DOHH2 (cell line): ENCODE data around the gene HSPG2.

Source experiments
- H3F3A ChIP-seq: fragments of 200-600 bp; sonication (generic), shearing (Covaris generic); 2 replicates; pipeline ENCODE4 v1.6.0; 2016; ENCODE audit warnings: antibody characterized with exemption, mild to moderate bottlenecking; ENCODE audit not compliant: control insufficient read depth, insufficient read depth
- H3K27ac ChIP-seq: fragments of 200-600 bp; sonication (generic); 2 replicates; pipeline ENCODE4 v1.5.1; 2014; ENCODE audit warnings: low read depth, mild to moderate bottlenecking, low read length, moderate library complexity
- H3K27me3 ChIP-seq: fragments of 200-600 bp; sonication (generic); 2 replicates; pipeline ENCODE4 v1.6.1; 2014; ENCODE audit warnings: mild to moderate bottlenecking, low read length, mixed read lengths; ENCODE audit not compliant: control insufficient read depth
- H3K36me3 ChIP-seq: fragments of 200-600 bp; sonication (generic); 2 replicates; pipeline ENCODE4 v1.6.1; 2014; ENCODE audit warnings: mild to moderate bottlenecking, low read length, moderate library complexity, mixed read lengths; ENCODE audit not compliant: control insufficient read depth
- H3K4me1 ChIP-seq: fragments of 200-600 bp; sonication (generic); 2 replicates; pipeline ENCODE4 v1.6.1; 2014; ENCODE audit warnings: mild to moderate bottlenecking, low read length, mixed read lengths; ENCODE audit not compliant: control insufficient read depth
- H3K4me2 ChIP-seq: fragments of 200-600 bp; sonication (generic); 2 replicates; pipeline ENCODE4 v1.6.0; 2014; ENCODE audit warnings: mild to moderate bottlenecking, low read length, moderate library complexity
- H3K4me3 ChIP-seq: fragments of 200-600 bp; sonication (generic); 2 replicates; pipeline ENCODE4 v1.5.1; 2014; ENCODE audit warnings: mild to moderate bottlenecking, low read length, mixed read lengths
- H3K79me2 ChIP-seq: fragments of 200-600 bp; sonication (generic); 2 replicates; pipeline ENCODE4 v1.6.1; 2014; ENCODE audit warnings: mild to moderate bottlenecking, low read length, mixed read lengths; ENCODE audit not compliant: control insufficient read depth
- H3K9me2 ChIP-seq: fragments of 200-600 bp; sonication (generic); replicated peaks from 2 replicates; pipeline ENCODE4 v1.6.1; 2014; ENCODE audit warnings: mild to moderate bottlenecking, low read length, mixed read lengths; ENCODE audit not compliant: control insufficient read depth
- H3K9me3 ChIP-seq: fragments of 200-600 bp; sonication (generic); 2 replicates; pipeline ENCODE4 v1.6.1; 2014; ENCODE audit warnings: antibody characterized with exemption, low read length, mixed read lengths; ENCODE audit not compliant: control insufficient read depth, insufficient read depth
- H4K20me1 ChIP-seq: fragments of 200-600 bp; sonication (generic); 2 replicates; pipeline ENCODE4 v1.6.0; 2014; ENCODE audit warnings: low read depth, mild to moderate bottlenecking, antibody characterized with exemption, low read length, moderate library complexity; ENCODE audit not compliant: control insufficient read depth, insufficient read depth
- EZH2phosphoT487 ChIP-seq: fragments of 200-600 bp; sonication (generic); IDR thresholded peaks from 2 replicates; pipeline ENCODE4 v1.6.1; 2017; ENCODE audit warnings: borderline replicate concordance, mild to moderate bottlenecking, antibody characterized with exemption, low read length, moderate library complexity, mixed read lengths
- TF ChIP-seq, protein P1 (sequence below): fragments of 200-600 bp; sonication (generic); IDR thresholded peaks from one replicate; pipeline ENCODE4 v1.5.1; 2014; ENCODE audit warnings: antibody characterized with exemption, mild to moderate bottlenecking, low read depth, low read length; ENCODE audit not compliant: poor library complexity, severe bottlenecking

The HSPG2 gene

DNA sequence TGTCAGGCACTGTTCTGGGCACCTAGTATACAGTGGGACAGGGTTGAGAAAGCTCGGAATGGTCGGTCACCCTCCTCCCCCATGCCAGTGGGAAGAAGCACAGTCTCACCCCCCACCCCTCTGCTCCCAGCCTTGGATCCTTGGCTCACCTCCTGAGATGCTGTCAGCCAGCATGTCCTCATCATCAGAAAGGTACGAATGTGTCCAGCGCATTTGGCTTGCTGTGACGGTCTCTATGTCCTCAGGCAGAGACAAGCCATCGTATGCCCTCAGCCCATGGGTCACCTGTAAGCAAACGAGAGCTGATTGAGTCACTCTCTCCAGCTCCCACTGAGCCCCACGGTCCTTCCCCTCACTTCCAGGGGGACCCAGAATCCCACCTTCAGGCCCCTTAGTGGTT is 41.1 kb downstream of the HSPG2 start:
- Histone ChIP-seq H3K36me3 (no peaks in the 10 kb centered on the region), H3K79me2 (no peaks in the 10 kb centered on the region), H3K9me3 (no peaks in the 10 kb centered on the region), H3K27me3 (peaks cover 4% of the 10 kb centered on the region), H4K20me1 (peaks cover 3% of the 10 kb centered on the region; the same call in 1 of the 2 replicates), H3K9me2 (no peaks in the 10 kb centered on the region), H3K4me1 (no peaks in the 10 kb centered on the region), H3F3A (no peaks in the 10 kb centered on the region), H3K4me2 (no peak overlapping the region), H3K27ac (no peak overlapping the region), H3K4me3 (no peak overlapping the region)
- no peak for TF ChIP-seq EZH2phosphoT487
- TF ChIP-seq, protein P1, sequence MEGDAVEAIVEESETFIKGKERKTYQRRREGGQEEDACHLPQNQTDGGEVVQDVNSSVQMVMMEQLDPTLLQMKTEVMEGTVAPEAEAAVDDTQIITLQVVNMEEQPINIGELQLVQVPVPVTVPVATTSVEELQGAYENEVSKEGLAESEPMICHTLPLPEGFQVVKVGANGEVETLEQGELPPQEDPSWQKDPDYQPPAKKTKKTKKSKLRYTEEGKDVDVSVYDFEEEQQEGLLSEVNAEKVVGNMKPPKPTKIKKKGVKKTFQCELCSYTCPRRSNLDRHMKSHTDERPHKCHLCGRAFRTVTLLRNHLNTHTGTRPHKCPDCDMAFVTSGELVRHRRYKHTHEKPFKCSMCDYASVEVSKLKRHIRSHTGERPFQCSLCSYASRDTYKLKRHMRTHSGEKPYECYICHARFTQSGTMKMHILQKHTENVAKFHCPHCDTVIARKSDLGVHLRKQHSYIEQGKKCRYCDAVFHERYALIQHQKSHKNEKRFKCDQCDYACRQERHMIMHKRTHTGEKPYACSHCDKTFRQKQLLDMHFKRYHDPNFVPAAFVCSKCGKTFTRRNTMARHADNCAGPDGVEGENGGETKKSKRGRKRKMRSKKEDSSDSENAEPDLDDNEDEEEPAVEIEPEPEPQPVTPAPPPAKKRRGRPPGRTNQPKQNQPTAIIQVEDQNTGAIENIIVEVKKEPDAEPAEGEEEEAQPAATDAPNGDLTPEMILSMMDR = no peak

DNA sequence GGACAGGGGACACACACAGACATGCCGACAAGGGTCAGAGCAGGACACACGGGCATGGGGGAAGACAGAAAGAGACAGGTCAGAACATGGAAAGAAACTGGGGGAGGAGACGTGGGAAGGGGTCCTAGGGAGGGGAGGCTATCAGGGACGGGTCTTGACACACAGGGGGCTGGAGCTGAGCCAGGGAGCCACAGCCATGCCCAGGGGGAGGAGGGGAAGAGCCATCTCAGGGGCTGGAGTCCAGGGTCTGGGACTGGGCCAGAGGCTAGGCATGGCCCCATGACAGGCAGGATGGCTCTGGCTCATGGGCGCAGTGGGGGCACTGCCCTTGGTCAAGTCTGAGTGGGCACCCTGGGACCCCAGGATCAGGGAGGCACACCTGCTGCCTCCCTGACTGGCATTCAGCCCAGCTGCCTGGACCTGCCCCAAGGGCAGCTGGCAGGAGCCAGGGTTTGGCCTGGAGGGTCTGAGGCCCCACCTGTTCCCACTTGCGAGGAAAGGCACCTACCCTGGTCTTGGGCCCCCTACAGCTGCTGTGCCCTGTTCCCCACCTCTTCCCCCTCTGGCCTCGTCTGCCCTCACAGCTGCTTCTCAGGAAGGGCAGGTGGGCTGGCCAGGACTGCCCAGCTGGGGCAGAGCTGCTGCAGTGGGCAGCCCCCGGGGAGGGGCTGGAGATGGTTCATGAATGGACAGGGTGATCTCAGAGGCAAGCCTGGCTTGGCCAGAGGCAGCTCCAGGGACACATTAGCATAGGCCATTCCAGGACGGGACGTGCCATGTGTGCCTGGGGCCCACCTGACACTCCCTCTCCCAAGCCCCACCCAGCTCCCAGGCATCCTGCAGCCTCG is 42.9 kb downstream of the HSPG2 start:
- no peak overlapping the region for H3K4me3 ChIP-seq
- H3K4me2 ChIP-seq = no peak overlapping the region
- no peaks in the 10 kb centered on the region for H3K36me3 ChIP-seq
- no peaks in the 10 kb centered on the region for H3F3A ChIP-seq
- peaks cover 3% of the 10 kb centered on the region; the same call in 1 of the 2 replicates for H4K20me1 ChIP-seq
- no peaks in the 10 kb centered on the region for H3K27me3 ChIP-seq
- TF ChIP-seq, protein P1 = no peak
- no peak for TF ChIP-seq EZH2phosphoT487
- H3K27ac ChIP-seq = no peak overlapping the region
- H3K4me1 ChIP-seq = no peaks in the 10 kb centered on the region
- H3K9me2 ChIP-seq = no peaks in the 10 kb centered on the region
- no peaks in the 10 kb centered on the region for H3K79me2 ChIP-seq
- no peaks in the 10 kb centered on the region for H3K9me3 ChIP-seq

DNA sequence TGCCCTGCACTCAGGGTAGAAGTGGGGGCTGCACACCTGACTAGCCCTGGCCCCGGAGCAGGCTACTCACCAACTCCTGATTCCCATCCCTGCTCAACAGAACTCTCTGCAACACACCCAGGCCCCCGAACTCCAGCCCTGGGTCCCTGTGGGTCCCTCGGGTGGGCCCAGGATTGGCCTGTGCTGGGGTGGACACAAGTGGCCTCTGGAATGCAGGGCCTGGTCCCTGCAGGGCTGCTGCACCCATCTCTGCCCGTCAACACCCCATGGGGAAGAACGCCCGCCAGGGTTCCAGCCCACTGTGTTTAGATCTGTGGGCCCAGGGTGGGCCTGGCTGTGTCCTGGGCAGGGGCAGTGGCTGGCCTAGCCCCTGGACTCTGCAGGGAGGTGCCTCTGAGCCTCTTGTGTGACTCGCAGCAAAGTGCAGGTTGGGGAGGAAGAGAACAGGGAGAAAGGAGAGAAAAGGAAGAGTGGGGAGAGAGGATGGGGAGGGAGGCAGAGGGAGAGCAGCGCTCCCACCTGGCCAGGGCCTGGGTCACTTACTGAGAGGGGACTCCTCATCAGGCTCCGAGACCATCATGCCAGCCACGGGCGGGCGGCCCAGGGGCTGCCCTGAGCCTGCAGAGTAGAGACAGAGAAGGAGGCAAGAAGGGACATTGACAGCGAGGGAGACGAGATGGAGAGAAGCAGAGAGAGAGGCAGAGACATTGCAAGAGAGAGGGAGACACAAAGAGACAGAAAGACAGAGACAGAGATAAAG is 43.9 kb downstream of the HSPG2 start:
- Histone ChIP-seq H3K4me1 (no peaks in the 10 kb centered on the region), H3K79me2 (no peaks in the 10 kb centered on the region), H3K27me3 (no peaks in the 10 kb centered on the region), H3K9me3 (no peaks in the 10 kb centered on the region), H3K4me3 (no peak overlapping the region), H3K27ac (no peak overlapping the region), H3K9me2 (no peaks in the 10 kb centered on the region), H3K4me2 (no peak overlapping the region), H3K36me3 (no peaks in the 10 kb centered on the region), H4K20me1 (peaks cover 3% of the 10 kb centered on the region; the same call in 1 of the 2 replicates), H3F3A (no peaks in the 10 kb centered on the region)
- TF ChIP-seq EZH2phosphoT487 = no peak
- TF ChIP-seq, protein P1 = no peak
